Parathyroid adenoma (tissue), 2 donors: Measurements from ENCODE around the gene GMFB.
A peak's percentile ranks its signal among the peaks of the same experiment; 100 is the strongest.

ENCODE experiments used
- H2AFZ ChIP-seq: fragments of 300-600 bp; sonication (generic); one replicate; pipeline ENCODE4 v1.7.0; 2017; ENCODE audit warnings: antibody characterized with exemption, mild to moderate bottlenecking
- H3K27ac ChIP-seq: fragments of 300-600 bp; sonication (generic); one replicate; pipeline ENCODE4 v1.7.0; 2017
- H3K27me3 ChIP-seq: fragments of 300-600 bp; sonication (generic); one replicate; pipeline ENCODE4 v1.7.0; 2017; ENCODE audit warnings: low read length; ENCODE audit not compliant: control insufficient read depth, insufficient read depth
- H3K36me3 ChIP-seq: fragments of 300-600 bp; sonication (generic); one replicate; pipeline ENCODE4 v1.7.0; 2017; ENCODE audit warnings: low read length; ENCODE audit not compliant: control insufficient read depth, insufficient read depth
- H3K4me1 ChIP-seq: fragments of 300-600 bp; sonication (generic); one replicate; pipeline ENCODE4 v1.7.0; 2017; ENCODE audit warnings: control low read depth
- H3K4me2 ChIP-seq: fragments of 300-600 bp; sonication (generic); one replicate; pipeline ENCODE4 v1.7.0; 2017; ENCODE audit warnings: low read length
- H3K4me3 ChIP-seq: fragments of 300-600 bp; sonication (generic); one replicate; pipeline ENCODE4 v1.7.0; 2017; ENCODE audit warnings: low read depth, low read length
- H3K79me2 ChIP-seq: fragments of 300-600 bp; sonication (generic); one replicate; pipeline ENCODE4 v1.7.0; 2017; ENCODE audit warnings: control low read depth
- H3K9ac ChIP-seq: fragments of 300-600 bp; sonication (generic); one replicate; pipeline ENCODE4 v1.7.0; 2017; ENCODE audit warnings: mild to moderate bottlenecking
- H3K9me3 ChIP-seq: fragments of 300-600 bp; sonication (generic); one replicate; pipeline ENCODE4 v1.7.0; 2017; ENCODE audit warnings: low read length; ENCODE audit not compliant: control insufficient read depth
- CTCF ChIP-seq: fragments of 300-600 bp; sonication (generic); IDR thresholded peaks from one replicate; pipeline ENCODE4 v1.7.0; 2017; ENCODE audit warnings: antibody characterized with exemption, mild to moderate bottlenecking
- donor health status: primary hyperparathyroidism.

Gene GMFB

GRCh38 chr14:54489731-54490444 lies 1.1 kb upstream of the GMFB start:
- Histone ChIP-seq H3K4me1 (peaks cover 9% of the 10 kb centered on the region), H3K4me2 (peak overlapping the region; percentile 76), H3K4me3 (peak overlapping the region; percentile 84), H3K79me2 (peaks cover 22% of the 10 kb centered on the region), H3K9ac (no peak overlapping the region), H3K36me3 (no peaks in the 10 kb centered on the region), H3K9me3 (no peaks in the 10 kb centered on the region), H3K27me3 (no peaks in the 10 kb centered on the region), H3K27ac (no peak overlapping the region), H2AFZ (peak overlapping the region; percentile 77)
- no peak for TF ChIP-seq CTCF

GRCh38 chr14:54489318-54489683 lies 521 bp upstream of the GMFB start:
- peak overlapping the region; percentile 77 for H2AFZ ChIP-seq
- H3K4me3 ChIP-seq = peak overlapping the region; percentile 84
- H3K27ac ChIP-seq = peak overlapping the region; percentile 57
- H3K27me3 ChIP-seq = no peaks in the 10 kb centered on the region
- no peak overlapping the region for H3K9ac ChIP-seq
- no peaks in the 10 kb centered on the region for H3K36me3 ChIP-seq
- H3K79me2 ChIP-seq = peaks cover 22% of the 10 kb centered on the region
- peak overlapping the region; percentile 76 for H3K4me2 ChIP-seq
- no peaks in the 10 kb centered on the region for H3K9me3 ChIP-seq
- no peak for TF ChIP-seq CTCF
- peaks cover 9% of the 10 kb centered on the region for H3K4me1 ChIP-seq

GRCh38 chr14:54488318-54488645 lies 498 bp downstream of the GMFB start:
- Histone ChIP-seq H3K4me1 (peaks cover 9% of the 10 kb centered on the region), H3K9ac (peak overlapping the region; percentile 62), H3K79me2 (peaks cover 22% of the 10 kb centered on the region), H3K36me3 (no peaks in the 10 kb centered on the region), H2AFZ (peak overlapping the region; percentile 91), H3K27ac (peak overlapping the region; percentile 84), H3K9me3 (no peaks in the 10 kb centered on the region), H3K4me2 (peak overlapping the region; percentile 86), H3K4me3 (peak overlapping the region; percentile 84), H3K27me3 (no peaks in the 10 kb centered on the region)
- no peak for TF ChIP-seq CTCF

- Histone ChIP-seq H3K79me2 (peaks cover 22% of the 10 kb centered on the region), H3K9ac (peak overlapping the region; percentile 62), H3K36me3 (no peaks in the 10 kb centered on the region), H3K4me2 (peak overlapping the region; percentile 86), H3K4me1 (peaks cover 9% of the 10 kb centered on the region), H3K9me3 (no peaks in the 10 kb centered on the region), H3K27me3 (no peaks in the 10 kb centered on the region), H2AFZ (peak overlapping the region; percentile 91), H3K4me3 (peak overlapping the region; percentile 84), H3K27ac (peak overlapping the region; percentile 84)
- no peak for TF ChIP-seq CTCF
Measured at GRCh38 chr14:54487771-54488170, 1.0 kb downstream of the GMFB start.

- Histone ChIP-seq H3K27ac (no peak overlapping the region), H3K79me2 (peaks cover 22% of the 10 kb centered on the region), H3K9me3 (no peaks in the 10 kb centered on the region), H2AFZ (no peak overlapping the region), H3K36me3 (no peaks in the 10 kb centered on the region), H3K4me2 (no peak overlapping the region), H3K9ac (no peak overlapping the region), H3K27me3 (no peaks in the 10 kb centered on the region), H3K4me1 (peaks cover 9% of the 10 kb centered on the region), H3K4me3 (no peak overlapping the region)
- no peak for TF ChIP-seq CTCF
Measured at GRCh38 chr14:54486685-54487084, 2.1 kb downstream of the GMFB start.
